Activated CD8-positive, alpha-beta memory T cell treated with anti-CD3 and anti-CD28 coated beads, Interleukin-2, amount 50 U/mL, for 4 hours (primary cell): ENCODE results near the gene EFCAB14.
"Not testable (repeated sequence)": the region's sequence is repeated elsewhere in the genome, so short reads cannot be mapped to it uniquely, and the experiment has no call there.

ENCODE experiments used
- DNase-seq: peaks from one replicate; pipeline ENCODE4 v3.0.0-alpha.2; 2020

EFCAB14 gene

DNA sequence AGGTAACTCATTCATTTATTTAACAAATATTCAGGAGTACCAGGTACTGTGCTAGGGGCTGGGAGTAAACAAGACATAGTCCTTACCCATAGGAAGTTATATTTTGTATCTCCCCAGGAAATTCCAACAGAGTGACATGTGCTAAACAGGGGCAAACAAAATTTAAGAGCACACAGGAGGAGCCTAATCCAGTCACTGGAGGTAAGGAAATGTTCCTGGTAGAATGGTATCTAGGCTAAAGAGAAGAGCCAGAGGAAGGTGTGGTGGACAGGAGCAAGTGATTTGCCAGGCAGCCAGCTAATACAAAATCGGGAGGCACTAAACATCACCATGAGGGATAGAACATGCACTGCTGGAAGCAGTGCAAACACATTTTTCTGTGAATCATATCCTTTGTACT lies 36.9 kb downstream of the EFCAB14 start:
- no peak for DNase-seq

DNA sequence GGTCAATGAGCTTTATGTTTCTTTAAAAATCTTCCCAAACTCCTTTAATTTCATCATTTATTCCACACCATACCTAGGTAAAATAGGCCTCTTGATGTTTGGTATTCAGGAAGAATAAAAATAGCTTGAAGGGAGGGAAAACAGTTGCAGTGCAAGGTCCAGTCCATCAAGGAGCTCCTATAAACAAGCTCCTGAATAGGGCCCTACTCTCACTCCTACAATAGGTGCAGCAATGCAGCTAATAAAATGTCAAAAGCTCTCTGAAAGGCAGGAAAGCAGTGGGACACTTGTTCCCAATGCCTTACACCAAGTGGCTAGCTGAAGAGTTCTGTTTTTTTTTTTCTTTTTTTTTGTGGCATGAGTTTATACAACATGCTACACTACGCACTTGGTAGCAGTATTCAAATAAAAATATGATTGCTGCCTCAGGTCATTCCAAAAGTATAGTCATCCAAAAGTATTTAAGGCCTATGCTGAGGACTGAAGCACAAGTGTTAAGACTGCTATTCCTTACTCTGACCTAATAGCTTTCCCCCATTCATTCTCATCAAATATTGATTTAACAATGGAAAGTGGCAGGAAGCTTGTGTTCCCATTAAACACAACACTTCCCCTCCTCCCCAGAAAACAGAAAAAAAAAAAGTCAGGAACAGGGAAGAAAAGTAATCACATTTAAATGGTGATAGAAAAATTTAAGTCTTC lies 37.4 kb downstream of the EFCAB14 start:
- DNase-seq = no peak

DNA sequence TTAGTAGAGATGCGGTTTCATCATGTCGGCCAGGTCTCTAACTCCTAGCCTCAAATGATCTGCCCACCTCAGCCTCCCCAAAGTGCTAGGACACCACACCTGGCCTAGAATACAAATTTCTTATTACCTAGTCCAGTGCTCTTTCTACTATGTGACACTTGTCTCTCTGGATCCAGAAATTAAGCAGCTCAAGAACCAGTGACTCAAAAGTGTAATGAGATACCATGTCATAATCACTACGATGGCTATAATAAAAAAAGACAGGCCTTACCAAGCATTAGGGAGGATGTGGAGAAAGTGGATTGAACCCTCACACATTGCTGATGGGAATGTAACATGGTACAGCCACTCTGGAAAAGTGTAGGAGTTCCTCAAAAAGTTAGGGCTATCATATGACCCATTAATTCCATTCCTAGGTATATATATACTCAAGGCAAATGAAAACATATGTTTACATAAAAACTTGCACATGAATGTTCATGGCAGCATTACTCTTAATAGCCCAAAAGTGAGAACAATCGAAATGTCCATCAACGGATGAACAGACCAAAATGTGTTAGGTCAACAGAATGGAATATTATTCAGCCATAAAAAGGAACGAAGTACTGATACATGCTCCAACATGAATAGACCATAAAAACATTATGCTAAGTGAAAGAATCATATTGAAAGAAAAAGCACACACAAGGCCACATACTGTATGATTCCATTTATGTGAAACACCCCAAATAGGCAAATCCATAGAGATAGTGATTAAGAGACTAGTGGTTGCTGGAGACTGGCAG lies 38.9 kb downstream of the EFCAB14 start:
- DNase-seq = no peak

DNA sequence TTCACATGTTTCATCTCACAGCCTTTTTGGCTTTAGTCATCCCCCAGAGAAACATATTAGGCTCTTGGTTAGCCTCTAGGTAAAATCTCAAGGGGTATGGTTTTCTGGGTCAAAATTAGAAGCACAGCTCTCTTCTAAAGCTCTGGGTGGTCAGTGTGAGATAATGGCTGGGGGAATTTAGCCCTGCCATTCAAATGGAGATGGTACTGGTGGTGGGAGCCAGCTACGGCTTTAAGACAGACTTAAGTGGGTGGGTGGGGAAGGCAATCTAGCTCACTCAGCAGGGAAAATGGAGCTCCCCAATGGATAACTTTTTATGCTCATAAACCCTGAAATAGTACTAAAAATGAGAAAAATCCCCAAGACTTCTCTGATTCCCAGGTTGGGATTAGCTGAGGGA lies 41.6 kb downstream of the EFCAB14 start:
- no peak for DNase-seq

DNA sequence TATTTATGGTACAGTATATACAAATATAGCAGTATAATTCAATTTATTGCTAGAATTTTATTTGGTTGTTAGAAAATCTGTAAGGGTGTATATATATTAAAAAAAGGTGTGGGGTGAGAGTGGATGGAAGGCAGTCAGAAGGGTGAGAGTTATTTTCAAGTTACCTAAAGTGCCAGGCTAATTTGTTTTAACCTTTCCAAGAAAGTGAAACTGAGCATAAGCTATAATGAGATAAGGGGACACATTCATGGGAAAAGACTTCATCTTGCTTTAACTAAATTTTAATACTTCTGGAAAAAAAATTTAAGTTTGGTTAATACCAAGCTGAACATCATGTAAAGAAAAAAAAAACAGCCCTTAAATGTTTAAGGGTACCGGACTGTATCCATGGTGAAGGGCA lies 42.4 kb downstream of the EFCAB14 start:
- DNase-seq = no peak

DNA sequence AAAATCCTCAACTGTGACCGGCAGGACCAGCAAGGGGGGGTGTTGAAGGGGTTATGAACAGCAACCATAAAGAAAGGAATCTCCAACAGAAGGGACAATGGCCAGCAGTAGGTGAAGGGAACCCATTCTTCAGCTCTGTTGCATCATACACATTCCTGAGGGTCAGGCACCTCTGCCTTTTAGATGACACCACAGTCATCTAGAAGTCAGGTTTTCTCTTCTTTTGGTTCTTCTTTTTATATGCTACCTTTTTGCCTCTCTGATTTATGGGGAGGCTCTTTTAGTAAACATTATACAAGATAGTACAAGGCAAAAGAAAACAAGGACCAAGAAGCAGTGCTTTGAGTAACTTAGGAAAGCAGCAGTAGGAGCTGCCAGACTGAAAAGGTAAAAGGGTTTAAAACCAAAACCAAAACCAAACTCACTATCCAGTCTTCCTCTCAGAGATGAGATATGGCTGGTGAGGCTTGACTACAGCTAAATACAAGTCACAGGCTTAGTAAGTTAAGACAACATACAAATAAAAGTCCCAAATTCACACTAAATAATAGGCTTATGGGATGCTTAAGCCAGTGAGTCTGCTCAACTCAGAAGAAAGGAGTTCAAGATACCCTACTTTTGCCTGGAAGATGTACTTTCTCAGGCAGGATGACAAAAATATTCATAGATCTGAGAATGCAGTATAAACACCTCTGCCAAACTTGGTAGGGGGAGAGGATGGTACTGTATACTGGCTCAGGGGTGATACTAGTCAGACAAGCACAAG lies 43.2 kb downstream of the EFCAB14 start:
- no peak for DNase-seq

DNA sequence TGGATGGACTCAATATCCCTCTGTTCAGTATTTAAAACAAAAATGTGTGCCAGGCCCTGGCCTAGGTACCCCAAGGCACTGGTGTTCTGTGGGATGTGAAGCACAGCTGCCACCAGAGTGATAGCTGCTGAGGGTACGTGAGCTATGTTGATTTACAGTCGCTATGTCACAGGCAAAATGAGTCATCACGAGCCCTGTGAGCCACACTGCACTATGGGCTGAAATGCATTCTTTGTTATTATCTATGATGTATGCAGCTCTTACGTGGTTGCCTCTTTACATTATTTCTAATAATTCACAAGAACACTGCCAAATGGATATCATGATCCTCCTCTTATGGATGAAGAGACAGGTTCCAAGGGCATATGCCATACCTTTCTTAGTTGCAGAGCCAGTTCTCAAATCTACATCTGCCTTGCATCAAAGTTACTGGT lies 45.1 kb downstream of the EFCAB14 start:
- no peak for DNase-seq

DNA sequence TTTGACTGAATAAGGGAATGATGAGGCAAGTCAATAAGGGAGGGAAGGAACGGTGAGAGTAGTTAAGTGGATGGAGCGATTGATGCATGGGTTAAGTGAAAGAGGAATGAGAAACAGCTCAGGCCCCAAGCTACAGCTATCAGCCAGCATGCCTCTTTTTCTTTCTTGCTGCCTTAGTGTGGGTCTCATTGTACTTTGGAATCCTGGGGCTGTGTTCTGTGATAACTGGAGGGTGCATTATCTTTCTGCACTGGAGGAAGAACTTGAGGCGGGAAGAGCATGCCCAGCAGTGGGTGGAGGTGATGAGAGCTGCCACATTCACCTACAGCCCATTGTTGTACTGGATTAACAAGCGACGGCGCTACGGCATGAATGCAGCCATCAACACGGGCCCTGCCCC lies 46.2 kb downstream of the EFCAB14 start:
- no peak for DNase-seq

DNA sequence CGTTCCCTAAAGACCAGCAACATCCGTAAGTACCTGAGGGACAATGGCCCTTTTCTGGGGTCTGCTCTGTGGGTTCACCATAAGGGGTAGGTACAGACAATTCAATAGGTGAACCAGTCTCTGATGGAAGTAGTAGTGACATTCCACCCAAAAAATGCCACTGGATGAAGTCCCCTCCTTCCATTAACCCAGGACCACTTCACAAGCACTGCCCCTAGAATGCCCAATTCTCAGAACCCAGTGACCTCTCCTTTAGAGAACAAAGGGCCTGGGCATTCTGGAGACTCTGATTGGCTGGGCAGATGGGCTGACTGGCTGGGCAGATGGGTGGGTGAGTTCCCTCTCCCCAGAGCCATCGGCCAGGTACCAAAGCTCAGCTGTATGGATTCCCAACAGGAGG lies 47.4 kb downstream of the EFCAB14 start, which contains the start of gene TEX38:
TEX38 (plus strand) TSS at position 301 of the 400 bp plus-strand sequence; CDS start at position 382, 81 bp downstream.
- DNase-seq = no peak

DNA sequence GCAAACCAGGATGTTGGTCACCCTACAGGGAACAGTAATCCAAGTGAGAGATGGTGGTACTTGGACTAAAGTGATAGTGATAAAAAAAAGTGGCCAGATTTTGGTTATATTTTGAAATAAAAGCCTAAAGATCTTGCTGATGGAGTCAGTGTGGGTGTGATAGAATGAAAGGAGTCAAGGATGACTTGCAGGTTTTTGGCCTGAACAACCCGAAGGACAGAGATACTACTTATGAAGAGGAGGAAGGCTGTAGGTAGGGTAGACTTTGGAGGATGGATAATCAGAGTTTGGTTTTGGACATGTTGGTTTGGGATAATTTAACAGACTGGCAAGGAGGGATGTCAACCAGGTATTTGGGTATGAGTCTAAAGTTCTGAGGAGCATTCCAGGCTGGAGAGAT lies 48.8 kb downstream of the EFCAB14 start:
- DNase-seq = no peak

DNA sequence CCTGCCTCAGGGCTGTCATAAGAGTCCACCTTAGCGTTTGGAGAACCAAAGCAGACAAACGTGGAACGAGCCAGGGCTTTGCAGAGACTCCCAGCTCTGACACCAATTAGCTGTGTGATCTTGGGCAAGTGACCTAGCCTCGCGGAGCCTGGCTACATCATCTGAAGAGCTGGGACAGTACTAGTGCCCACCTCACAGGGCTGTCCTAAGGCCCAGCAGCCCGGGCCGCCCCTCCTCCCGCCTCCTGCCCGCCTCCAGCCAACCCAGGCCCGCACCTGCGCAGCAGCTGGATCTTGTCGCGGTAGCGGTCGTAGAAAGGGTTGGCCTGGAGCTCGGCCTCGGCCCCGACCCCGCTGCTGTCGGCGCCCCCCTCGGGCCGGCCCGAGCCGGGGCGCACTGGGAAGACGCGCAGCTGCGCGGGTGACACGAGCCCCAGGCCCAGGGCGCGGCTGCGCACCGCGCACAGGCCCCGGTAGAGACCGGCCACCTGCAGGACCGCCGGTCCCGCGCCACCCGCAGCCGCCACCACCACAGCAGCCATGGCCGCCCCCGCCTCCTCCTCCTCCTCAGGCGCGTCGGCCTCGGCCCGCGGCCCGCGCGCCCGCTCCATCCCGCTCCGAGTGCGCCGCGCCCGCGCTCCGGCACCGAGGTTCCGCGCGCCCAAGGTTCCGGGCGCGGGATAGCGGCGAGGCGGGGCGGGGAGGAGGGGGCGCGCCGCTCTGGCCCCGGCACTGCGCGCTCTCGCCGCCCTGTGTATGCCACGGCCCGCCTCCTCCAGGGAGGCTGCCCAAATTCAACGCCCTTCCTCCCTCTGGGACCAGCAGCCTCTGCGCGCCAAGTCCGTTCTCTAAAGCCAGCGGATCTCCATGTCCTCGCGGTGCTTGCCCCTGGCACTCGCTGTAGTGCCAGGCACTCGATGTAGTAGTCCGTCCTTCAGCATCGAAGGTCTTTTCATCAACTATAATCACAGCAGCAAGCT lies 50.8 kb downstream of the EFCAB14 start, which contains the start of gene ATPAF1:
ATPAF1 (minus strand) TSS at position 583 of the 979 bp plus-strand sequence; CDS start at position 541, 42 bp downstream.
- peak; percentile 59 for DNase-seq

DNA sequence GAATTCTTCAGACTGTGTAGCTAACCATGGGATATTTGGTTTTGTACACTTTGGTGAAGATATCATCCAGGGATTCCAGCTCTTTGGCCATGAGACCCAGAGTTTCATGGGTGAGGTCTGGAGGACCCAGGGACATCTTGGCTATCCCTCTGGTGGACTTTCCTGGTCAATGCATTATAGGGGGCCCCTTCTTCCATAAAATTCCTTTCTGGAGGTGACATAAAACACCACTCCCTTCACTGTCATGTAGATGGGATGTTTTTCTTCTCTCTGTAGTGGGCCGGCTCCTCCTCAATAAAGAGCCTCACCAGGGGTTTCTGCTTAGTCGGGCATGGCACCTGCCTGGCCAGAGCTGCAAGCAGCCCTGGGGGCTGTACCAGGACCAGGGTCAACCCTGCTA lies 52.9 kb downstream of the EFCAB14 start:
- no peak for DNase-seq

DNA sequence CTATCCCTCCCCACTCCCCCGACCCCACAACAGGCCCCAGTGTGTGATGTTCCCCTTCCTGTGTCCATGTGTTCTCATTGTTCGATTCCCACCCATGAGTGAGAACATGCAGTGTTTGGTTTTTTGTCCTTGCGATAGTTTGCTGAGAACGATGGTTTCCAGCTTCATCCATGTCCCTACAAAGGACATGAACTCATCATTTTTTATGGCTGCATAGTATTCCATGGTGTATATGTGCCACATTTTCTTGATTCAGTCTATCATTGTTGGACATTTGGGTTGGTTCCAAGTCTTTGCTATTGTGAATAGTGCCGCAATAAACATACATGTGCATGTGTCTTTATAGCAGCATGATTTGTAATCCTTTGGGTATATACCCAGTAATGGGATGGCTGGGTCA lies 56.0 kb downstream of the EFCAB14 start:
- DNase-seq = not testable (repeated sequence)

DNA sequence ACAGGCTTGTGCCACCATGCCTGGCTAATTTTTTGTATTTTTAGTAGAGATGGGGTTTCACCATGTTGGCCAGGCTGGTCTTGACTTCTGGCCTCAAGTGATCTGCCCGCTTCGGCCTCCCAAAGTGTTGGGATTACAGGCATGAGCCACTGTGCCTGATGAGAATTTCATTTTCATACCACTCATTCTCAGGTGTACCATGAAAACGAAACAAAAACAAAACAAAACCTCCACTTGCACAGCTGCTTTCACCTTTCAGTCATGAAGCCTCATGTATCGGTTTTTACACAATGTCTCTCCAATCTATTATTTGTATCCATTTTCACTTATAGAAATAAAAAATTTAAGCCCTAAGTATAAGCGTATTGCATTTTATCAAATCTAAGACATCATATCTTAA lies 58.8 kb downstream of the EFCAB14 start:
- DNase-seq = not testable (repeated sequence)

DNA sequence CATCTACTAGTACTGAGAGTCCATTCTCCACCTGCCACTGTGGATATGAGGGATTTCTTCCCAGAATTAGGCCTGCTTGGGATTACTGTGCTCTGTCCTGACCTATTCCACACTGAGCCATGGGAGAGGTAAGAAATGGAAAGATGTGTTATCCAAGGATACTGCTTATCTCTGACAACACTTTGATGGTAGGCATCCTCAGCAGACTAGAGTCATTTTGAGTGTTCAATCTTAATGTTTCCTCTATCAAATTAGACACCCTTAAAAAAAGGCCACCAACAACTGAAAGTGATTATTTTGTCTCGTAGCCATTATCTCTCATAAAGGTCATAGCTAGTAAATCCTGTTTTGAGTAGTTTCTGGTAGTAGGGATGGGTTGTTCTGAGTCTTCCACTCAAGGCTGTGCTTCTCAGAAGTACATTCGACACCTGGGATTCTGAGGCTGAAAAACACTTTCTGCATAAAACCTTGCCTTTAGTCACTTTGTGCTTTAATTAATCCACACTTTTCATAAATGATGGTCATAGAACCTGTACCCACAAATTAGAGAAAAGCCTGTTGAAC lies 59.5 kb downstream of the EFCAB14 start:
- no peak for DNase-seq

DNA sequence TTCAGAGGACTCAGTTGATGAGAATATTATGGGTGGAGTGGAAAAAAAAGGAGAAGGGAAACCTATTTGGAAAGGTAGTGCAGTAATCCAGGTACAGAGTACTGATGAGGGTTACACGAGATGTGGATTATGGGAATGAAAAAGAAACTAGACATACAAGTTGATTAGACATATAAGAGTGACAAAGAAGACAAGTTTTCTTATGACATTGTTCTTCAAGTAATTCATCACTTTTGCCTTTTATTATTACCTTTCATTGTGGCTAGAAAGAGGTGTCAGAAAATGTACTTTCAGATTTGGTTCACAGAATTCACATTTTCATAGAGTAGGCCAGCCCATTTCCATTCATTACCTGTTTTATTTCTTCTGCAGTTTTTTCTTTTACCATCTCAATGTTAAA lies 61.1 kb downstream of the EFCAB14 start:
- no peak for DNase-seq

DNA sequence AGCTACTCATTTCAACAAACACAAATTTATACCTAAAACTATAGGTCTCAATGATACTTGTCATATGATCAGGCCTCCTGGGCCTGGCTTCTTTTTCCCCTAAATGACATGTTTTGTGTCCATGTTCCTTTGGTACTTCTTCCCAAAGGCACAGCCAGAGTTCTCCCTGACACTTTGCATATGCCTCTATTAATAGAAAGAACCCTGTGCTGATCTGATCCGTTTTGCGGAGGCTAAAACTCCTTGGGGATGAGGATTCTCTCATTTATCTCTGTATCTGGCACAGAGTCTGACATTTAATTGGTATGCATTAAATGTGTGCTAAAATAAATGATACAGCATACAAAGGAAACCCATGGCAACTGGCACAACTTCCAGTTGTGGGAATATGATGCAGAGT lies 62.3 kb downstream of the EFCAB14 start:
- no peak for DNase-seq

DNA sequence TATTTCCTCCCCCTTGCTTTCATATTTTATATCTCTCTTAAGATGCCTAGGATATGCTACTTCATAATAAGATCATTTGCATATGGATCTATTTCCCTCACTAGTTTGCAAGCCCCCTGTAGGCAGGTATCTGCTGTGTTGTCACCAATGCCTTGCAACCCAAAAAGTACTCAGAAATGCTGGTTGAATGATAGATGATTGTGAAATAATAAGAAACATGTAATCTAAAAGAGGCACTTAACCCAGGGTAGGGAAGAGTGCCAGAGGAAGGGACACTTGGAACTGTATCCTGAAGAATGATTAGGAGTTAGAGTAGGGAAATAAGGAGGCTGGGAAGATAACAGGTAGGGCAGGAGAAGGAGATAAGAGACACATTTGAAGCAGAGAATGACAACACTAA lies 63.1 kb downstream of the EFCAB14 start:
- DNase-seq = no peak

DNA sequence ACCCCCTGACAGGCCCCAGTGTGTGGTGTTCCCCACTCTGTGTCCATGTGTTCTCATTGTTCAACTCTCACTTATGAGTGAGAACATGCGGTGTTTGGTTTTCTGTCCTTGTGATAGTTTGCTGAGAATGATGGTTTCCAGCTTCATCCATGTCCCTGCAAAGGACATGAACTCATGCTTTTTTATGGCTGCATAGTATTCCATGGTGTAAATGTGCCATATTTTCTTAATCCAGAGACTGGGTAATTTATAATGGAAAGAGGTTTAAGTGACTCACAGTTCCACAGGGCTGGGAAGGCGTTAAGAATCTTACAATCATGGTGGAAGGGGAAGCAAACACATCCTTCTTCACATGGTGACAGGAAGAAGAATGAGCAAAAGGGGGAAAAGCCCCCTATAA lies 64.2 kb downstream of the EFCAB14 start:
- not testable (repeated sequence) for DNase-seq

DNA sequence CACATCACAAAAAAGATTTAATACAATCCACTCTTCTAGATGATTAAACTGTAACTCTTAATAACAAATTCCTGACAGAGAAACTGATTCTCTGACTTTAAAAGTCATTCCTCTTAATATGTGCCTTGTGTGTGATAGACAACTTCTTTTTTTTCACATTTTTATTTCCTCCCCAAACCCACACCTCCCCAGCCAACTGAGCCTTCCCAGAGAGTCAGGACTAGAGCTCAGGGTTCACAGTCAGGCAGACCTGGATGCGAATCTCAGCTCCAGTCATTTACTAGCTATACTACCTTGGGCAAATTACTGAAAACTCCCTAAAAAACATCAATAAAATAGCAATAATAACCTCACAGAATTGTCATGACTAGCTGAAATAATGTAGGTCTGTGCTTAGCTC lies 64.9 kb downstream of the EFCAB14 start:
- DNase-seq = no peak

DNA sequence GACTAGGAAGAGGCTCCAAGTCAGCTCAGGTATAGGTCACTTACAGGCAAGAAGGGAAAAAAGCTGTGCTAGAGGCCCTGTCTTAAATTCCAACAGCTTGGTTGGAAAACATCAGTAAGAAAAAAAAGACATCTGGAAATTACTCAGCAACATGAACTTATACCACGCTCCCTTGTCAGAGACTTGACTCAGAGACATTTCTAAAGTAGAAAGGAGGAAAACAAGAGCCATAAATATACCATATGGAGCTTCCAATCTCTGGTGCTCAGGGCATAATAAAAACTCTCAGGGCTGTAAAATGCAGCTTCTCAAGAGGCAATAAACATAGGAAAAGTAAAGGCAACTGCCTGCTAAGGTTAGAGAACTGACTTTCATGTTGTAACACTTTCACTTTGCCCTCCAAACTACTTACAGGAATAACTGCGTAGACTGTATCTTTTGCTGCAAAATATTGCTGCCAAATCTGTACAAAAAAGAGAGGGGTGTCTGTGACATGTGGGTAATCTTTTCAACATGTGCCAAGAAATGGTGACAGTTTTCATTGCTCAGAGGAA lies 65.4 kb downstream of the EFCAB14 start:
- DNase-seq = no peak
